HS-27A (cell line): ENCODE measurements around the gene FADS3.

ENCODE experiments used
- DNase-seq: peaks from one replicate; pipeline ENCODE4 v3.0.0-alpha.2; 2012; ENCODE audit warnings: low read depth, missing footprints

Gene FADS3

GRCh38 chr11:61855939-61856680 is 35.2 kb downstream of the FADS3 start:
- no peak for DNase-seq

DNA sequence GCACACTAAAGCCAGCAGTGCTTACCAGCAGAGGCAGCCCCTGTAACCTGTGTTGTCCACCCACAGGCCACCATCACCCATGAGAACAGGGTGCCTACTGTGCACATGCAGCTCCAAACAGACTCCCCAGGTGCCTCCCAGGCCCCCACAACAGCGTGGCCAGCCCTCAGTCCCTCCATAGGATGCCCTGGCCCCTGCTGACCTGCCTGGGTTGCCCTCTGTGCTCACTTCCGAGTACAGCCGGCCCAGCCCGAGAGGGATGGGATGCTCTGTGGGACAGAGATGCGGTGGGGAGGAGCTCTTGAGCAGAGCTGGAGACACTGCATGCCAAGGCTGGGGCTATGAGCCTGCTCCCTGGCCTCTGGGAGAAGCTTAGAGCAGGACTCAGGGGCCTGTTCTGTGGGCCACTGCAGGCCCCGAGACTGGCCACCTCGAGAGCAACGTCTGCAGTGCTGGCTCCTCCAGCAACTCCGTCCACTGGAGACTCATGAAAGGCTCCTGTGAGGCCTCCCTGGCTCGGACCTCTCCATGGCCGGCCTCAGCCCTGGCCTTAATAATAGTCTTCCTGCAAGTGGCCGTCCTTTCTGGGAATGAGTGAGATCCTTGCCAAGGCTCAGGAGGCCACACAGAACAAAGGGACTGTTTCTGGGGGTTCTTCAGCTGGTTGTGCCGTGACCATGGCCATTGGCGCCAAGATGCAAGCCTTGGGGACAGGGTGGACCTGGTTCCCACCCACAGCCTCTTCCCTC is 36.2 kb downstream of the FADS3 start:
- no peak for DNase-seq

GRCh38 chr11:61854206-61854895 is 37.0 kb downstream of the FADS3 start:
- no peak for DNase-seq

DNA sequence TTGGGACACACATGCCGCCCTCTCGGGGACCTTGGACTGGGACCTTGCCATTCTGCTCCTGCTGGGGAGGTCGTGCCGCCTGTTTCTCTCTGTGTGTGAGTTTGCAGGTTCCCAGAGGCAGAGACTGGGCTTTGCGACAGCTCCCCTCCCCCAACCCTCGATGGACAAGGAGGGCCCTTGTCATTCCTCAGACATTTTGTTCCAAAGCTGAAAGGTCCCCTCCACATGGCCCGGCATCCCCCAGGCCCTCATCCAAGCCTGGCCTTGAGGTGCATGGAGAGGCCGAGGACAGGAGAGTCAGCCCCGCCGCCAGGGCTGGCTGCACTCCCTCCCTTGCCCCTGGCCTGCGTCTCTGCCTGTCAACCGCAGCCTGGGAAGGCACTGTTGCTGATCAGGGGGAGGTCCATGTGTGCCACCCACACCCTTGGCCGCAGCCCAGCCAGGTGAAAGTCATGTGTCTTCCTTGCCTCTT is 37.6 kb downstream of the FADS3 start:
- no peak for DNase-seq

GRCh38 chr11:61851900-61852295 is 39.4 kb downstream of the FADS3 start:
- DNase-seq, result no peak

GRCh38 chr11:61851113-61851899 is 40.0 kb downstream of the FADS3 start:
- DNase-seq, result no peak

- DNase-seq, result no peak
Observed at GRCh38 chr11:61850687-61851086, 40.7 kb downstream of the FADS3 start.

DNA sequence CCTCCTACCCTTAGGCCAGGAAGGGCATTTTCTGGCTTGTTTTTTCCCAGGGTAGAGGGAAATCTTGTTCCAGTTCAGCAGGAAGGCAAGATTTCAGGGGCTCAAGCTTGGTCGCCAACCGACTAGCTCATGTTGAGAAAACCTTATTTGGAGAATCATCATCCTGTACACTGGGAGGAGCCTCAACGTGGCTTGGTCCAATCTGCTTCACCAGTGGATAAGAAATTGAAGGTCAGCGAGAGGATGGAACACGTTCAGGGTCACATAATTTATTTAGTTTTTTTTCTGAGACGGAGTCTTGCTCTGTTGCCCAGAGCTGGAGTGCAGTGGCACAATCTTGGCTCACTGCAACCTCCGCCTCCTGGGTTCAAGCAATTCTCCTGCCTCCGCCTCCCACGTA is 42.7 kb downstream of the FADS3 start:
- no peak for DNase-seq

DNA sequence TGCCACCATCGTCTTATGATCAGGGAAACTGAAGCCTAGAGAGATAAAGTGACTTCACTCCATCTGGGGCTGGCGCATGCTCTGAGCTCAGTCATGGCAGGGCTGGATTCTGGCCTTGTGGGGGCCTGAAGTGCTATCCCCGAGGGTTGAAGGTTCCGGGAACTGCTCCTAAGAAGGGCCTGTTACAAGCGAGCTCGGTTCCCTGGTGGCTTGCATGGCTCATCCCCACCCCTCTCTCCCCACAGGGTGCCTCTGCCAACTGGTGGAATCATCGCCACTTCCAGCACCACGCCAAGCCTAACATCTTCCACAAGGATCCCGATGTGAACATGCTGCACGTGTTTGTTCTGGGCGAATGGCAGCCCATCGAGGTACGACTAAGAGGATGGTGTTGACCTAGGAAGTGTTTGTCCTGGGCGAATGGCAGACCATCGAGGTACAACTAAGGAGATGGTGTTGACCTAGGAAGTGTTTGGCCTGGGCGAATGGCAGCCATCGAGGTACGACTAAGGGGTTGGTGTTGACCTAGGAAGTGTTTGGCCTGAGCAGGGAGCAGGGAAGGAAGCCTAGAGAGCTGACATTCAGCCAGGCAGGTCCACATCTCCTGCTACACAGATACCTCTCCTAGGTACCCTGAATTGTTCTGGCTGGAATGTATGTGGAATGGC is 43.3 kb downstream of the FADS3 start:
- no peak for DNase-seq

- no peak for DNase-seq
Observed at GRCh38 chr11:61846362-61847020, 44.9 kb downstream of the FADS3 start.

DNA sequence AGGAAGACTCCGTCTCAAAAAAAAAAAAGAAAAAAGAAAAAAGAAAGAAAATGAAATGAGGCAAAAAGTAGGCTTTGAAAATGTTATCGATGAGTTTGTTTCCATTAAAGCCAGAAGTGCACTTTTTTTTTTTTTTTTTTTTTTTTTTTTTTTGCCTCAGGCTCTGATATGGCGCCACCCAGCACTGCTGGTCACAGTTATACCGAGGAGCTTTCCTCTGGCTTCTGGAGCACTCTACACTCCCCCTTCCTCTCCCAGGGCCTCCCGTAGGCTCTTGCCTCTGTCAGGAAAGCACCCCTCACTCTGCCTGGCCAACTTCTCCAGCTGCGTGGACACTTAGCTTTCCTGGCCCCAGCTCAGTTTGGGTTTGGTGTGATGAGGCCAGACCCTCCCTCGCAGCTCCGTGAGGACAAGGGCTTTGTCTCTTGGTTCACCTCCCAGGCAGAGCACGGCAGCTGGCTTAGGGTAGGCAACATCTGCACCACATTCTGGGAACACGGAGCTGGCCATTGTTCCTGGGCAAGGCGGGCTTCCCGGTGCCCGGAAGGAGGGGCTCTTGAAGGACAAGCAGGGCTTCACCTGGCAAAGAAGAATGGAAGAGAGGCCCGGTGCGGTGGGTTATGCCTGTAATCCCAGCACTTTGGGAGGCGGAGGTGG is 46.3 kb downstream of the FADS3 start:
- DNase-seq, result no peak

DNA sequence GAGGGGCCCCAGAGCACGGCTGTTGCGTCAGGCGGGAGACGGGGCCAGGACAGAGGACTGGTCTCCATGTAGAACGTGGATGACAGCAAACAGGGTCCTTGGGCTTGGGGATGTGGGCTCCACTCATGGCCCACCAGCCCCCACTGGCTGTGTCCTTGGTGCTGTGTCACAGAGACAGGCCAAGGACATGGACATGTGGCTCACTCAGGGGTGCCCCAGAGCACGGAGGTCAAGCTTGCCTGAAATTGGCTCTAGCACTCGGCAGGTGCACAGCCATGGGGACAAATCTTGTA is 48.9 kb downstream of the FADS3 start:
- DNase-seq, result no peak

DNA sequence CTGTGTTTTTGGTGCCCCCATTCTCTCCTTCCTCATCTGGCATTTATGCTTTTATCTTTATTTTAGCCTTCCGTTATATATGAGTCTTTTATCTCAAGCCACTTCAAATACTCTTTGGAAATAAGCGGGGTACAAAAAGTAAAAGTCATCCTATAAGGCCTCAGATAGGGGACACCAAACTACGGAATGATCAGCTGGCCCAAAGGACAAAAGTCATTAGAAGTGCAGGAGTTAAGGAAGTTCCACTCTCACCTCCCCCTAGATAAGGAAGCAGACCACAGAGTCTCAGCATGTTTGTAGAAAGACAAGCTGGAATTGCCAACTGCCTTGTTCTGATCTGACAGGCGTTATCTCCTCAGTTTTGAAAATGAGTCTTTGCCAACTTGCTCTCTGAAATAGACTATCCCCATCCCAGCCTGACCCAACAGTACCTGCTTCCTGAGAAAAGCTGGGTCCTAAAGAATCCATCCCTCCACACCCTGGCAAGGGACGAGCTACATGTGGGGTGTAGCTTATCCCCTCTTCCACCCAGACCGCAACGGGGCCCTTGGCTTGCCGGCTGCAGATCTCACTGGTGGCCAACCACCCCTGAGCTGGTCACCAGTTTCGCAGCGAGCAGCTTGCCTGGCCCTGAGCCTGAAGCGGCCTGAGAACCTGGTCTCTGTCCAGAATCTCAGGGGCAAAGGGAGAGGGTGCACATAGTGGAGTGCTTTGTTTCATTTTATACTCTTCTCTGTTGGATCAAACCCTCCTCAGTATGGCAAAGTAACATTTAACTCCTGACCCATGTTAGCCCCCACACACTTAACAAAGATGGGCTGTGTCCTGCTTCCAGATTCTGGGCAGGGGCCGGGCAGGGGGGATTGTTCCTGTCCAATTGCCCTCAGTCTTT is 49.5 kb downstream of the FADS3 start:
- DNase-seq, result no peak

DNA sequence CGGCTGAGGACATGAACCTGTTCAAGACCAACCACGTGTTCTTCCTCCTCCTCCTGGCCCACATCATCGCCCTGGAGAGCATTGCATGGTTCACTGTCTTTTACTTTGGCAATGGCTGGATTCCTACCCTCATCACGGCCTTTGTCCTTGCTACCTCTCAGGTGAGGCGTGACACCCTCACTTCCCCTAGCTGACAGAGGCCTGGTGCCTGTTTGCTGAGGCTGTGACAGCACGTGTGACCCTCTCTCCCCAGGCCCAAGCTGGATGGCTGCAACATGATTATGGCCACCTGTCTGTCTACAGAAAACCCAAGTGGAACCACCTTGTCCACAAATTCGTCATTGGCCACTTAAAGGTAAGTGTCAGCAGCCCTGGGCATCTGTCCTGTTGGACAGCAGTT is 51.0 kb downstream of the FADS3 start:
- no peak for DNase-seq

GRCh38 chr11:61839742-61840141 is 51.6 kb downstream of the FADS3 start:
- no peak for DNase-seq

DNA sequence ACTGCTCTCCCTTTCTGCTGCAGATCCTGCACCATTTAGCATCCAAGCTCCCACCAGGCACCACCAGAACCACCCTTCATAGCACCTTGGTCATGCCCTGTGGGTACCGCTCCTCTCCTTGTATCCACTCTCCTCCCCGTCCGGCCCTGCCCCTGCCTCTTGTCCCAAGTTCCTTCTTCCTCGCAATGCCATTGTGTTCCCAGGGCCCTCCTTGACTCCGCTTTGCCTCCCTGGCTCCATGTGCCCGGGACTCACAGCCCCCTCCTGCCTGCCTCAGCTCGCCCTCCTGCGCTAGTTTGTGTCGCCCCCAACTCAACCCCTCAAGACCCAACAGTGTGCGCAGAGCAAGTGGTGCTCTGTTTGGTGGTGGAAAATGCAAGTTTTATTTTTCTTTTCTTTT is 52.4 kb downstream of the FADS3 start:
- no peak for DNase-seq

DNA sequence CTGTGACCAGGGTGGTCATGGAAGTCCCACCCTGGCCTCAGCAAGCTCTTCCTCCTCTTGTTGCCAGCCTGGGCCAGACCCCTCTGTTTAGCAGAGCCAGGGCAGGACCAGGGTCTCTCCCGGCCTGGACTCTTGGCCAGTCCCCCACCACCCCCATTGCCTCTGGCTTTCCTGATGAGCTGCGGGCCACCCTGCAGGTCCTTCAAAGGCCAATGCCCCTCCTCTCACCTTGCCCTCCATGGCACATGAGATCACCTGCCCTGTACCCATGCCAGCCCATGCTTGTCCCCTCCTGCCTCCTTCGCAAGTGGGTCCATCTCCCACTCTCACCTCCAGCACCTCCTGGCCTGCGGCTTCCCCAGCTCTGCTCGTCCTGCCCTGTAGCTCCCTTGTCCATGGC is 52.8 kb downstream of the FADS3 start:
- DNase-seq, result no peak

DNA sequence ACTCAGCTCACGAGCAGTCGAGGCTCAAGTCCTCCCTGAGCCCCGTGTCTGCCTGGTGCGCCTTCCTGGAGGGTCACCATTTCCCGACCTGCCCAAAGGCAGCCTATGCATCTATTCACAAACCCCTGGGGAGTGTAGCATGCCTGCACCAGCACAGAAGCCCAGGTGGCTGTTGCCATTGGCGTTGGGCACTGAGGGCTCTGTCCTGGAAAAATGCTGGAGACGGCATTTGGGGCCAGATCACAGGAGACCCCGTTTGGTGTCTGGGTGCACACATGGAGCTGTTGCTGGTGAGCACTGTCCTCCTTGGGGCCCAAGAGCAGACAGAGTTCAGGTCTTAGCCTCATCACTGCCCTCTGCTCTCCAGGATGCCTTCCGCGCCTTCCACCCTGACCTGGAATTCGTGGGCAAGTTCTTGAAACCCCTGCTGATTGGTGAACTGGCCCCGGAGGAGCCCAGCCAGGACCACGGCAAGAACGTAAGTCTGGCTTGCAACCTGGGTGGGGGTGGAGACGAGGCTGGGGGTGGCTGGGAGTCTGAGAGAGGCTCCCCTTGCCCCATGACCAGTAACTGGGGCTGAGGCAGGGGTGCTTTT is 53.8 kb downstream of the FADS3 start:
- no peak for DNase-seq

DNA sequence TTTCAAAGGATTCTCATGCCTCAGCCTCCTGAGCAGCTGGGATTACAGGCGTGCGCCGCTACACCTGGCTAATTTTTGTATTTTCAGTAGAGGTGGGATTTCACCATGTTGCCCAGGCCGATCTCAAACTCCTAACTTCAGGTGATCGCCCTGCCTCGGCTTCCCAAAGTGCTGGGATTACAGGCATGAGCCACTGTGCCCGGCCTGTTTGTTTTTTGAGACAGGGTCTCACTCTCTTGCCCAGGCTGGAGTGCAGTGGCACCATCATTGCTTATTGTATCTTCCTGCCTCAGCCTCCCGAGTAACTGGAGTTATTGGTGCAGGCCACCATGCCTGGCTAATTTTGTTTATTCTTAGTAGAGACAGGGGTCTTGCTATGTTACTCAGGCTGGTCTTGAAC is 55.2 kb downstream of the FADS3 start:
- no peak for DNase-seq
